Gastroesophageal sphincter (tissue), 3 donors: ENCODE results near the gene KIFC3.

Source experiments
- CTCF ChIP-seq, 4 experiments: fragments of 200-600 bp in 2 of 4; fragments of 450-650 bp in 2 of 4; sonication (generic) in 1 of 4; IDR thresholded peaks; one replicate each; pipeline ENCODE4 v1.5.1; 2017 to 2019; ENCODE audit warnings: antibody characterized with exemption in 4 of 4, mild to moderate bottlenecking in 2 of 4, moderate library complexity in 2 of 4
- POLR2A ChIP-seq, 2 donors: fragments of 450-650 bp; IDR thresholded peaks; one replicate each; pipeline ENCODE4 v1.6.1; 2017; ENCODE audit warnings: antibody characterized with exemption in 2 of 2, mild to moderate bottlenecking in 2 of 2, moderate library complexity in 1 of 2
- POLR2AphosphoS5 ChIP-seq: sonication (generic); formaldehyde crosslinking; IDR thresholded peaks from one replicate; pipeline ENCODE4 v1.6.1; 2017; ENCODE audit warnings: antibody characterized with exemption

GRCh38 chr16:57830890-57831484 lies 28.7 kb upstream of the KIFC3 start:
- TF ChIP-seq CTCF (IDR thresholded peaks at IDR 0.05) (no peak), POLR2A (IDR thresholded peaks at IDR 0.05) (no peak), POLR2AphosphoS5 (no peak)
